ENCODE data around the gene IL6ST. TPM values are rescaled to one million over a fixed set of nuclear protein-coding genes. Genes with fewer than 3 reads are reported as not detected.

Gene IL6ST
- total RNA-seq, 4 donors from 2014 or later, result 88.8 to 179 (median 116) TPM

Small RNAs within 50 kb of the gene (small RNA-seq; reads per million reads assigned to genes)
- gene AC016596.1, result 0 reads per million in 2 donors
- gene RF01210, result 0 reads per million in 2 donors

Other genes with a start within 250 kb of the IL6ST start
- not detected for gene IL31RA, start 143.6 kb downstream of the IL6ST start, total RNA-seq
- 1 to 10 TPM in 1 of 4 donors, under 1 TPM in 1, not detected in 2; 0.80 to 8.3 TPM for gene ANKRD55, start 238.4 kb upstream of the IL6ST start, total RNA-seq

Measured in Peyer's patch (tissue), 4 donors.